GM21360 (cell line): ENCODE results near the gene SLC39A1.
"Not testable (repeated sequence)": the region's sequence is repeated elsewhere in the genome, so short reads cannot be mapped to it uniquely, and the experiment has no call there.

ENCODE experiments used
- ATAC-seq: cut with Tn5 transposase; IDR thresholded peaks from one replicate; pipeline ENCODE4 v1.9.1; 2021; ENCODE audit warnings: mild to moderate bottlenecking, moderate library complexity; ENCODE audit not compliant: unreplicated experiment

The SLC39A1 gene

GRCh38 chr1:153963030-153963849 lies at the start of gene SLC39A1:
SLC39A1 (minus strand) TSS chr1:153963537; CDS start chr1:153962715, 822 bp downstream.
- ATAC-seq = peak; percentile 29

- not testable (repeated sequence) for ATAC-seq
These were observed 49.2 kb upstream of the SLC39A1 start for GRCh38 chr1:154012543-154012942.

GRCh38 chr1:154012129-154012528 lies 48.8 kb upstream of the SLC39A1 start:
- ATAC-seq = no peak

GRCh38 chr1:154006136-154006535 lies 42.8 kb upstream of the SLC39A1 start:
- ATAC-seq = no peak

- no peak for ATAC-seq
These were observed 37.1 kb upstream of the SLC39A1 start for GRCh38 chr1:154000420-154000819.

GRCh38 chr1:153996882-153997281 lies 33.5 kb upstream of the SLC39A1 start:
- ATAC-seq = not testable (repeated sequence)

- no peak for ATAC-seq
These were observed 32.3 kb upstream of the SLC39A1 start for GRCh38 chr1:153995640-153996039.

- ATAC-seq = no peak
These were observed 31.9 kb upstream of the SLC39A1 start for GRCh38 chr1:153995202-153995601.

GRCh38 chr1:153991806-153992205 lies 28.5 kb upstream of the SLC39A1 start:
- ATAC-seq = no peak

GRCh38 chr1:153991151-153991630 lies 27.9 kb upstream of the SLC39A1 start:
- no peak for ATAC-seq

GRCh38 chr1:153990468-153991150 lies 27.3 kb upstream of the SLC39A1 start, which contains the start of gene RPS27:
RPS27 (plus strand) TSS chr1:153990762; CDS start chr1:153990797, 35 bp downstream.
- ATAC-seq = peak; percentile 62

- ATAC-seq = no peak
These were observed 24.3 kb upstream of the SLC39A1 start for GRCh38 chr1:153987621-153988020.

GRCh38 chr1:153985941-153986761 lies 22.8 kb upstream of the SLC39A1 start, which contains the start of gene RAB13:
RAB13 (minus strand) TSS chr1:153986339; CDS start chr1:153986236, 103 bp downstream.
- no peak for ATAC-seq

GRCh38 chr1:153985341-153985912 lies 22.1 kb upstream of the SLC39A1 start:
- no peak for ATAC-seq

GRCh38 chr1:153984123-153984894 lies 21.0 kb upstream of the SLC39A1 start:
- ATAC-seq = no peak

- not testable (repeated sequence) for ATAC-seq
These were observed 18.4 kb upstream of the SLC39A1 start for GRCh38 chr1:153981735-153982134.

GRCh38 chr1:153979091-153979490 lies 15.8 kb upstream of the SLC39A1 start:
- not testable (repeated sequence) for ATAC-seq

- no peak for ATAC-seq
These were observed 15.1 kb upstream of the SLC39A1 start for GRCh38 chr1:153978274-153978909.
